ENCODE results near the gene SMKR1. TPM values are rescaled to one million over a fixed set of nuclear protein-coding genes. Genes with fewer than 3 reads are reported as not detected.
"Not testable (repeated sequence)": the region's sequence is repeated elsewhere in the genome, so short reads cannot be mapped to it uniquely, and the experiment has no call there.

Gene SMKR1
- total RNA-seq (2014; rRNA removed; shearing (Covaris generic)) = 0.25 and 1.0 TPM in 2 replicates

- DNase-seq (ENCODE audit: low spot score) = peak; percentile 58
Measured at GRCh38 chr7:129501760-129502707, at the start of gene SMKR1. TSS of gene SMKR1 (plus strand) at chr7:129502531. CDS start at chr7:129502825, 294 bp downstream.

- no peak for DNase-seq (ENCODE audit: low spot score)
Measured at GRCh38 chr7:129452589-129453231, 49.6 kb upstream of the SMKR1 start.

GRCh38 chr7:129453510-129454248, 48.7 kb upstream of the SMKR1 start:
- no peak for DNase-seq (ENCODE audit: low spot score)

- no peak for DNase-seq (ENCODE audit: low spot score)
Measured at GRCh38 chr7:129454249-129454551, 48.1 kb upstream of the SMKR1 start.

- DNase-seq (ENCODE audit: low spot score) = no peak
Measured at GRCh38 chr7:129456421-129456820, 45.9 kb upstream of the SMKR1 start.

GRCh38 chr7:129457101-129457500, 45.2 kb upstream of the SMKR1 start:
- no peak for DNase-seq (ENCODE audit: low spot score)

- DNase-seq (ENCODE audit: low spot score) = no peak
Measured at GRCh38 chr7:129458171-129458570, 44.2 kb upstream of the SMKR1 start.

- no peak for DNase-seq (ENCODE audit: low spot score)
Measured at GRCh38 chr7:129461809-129462208, 40.5 kb upstream of the SMKR1 start.

GRCh38 chr7:129462420-129462819, 39.9 kb upstream of the SMKR1 start:
- no peak for DNase-seq (ENCODE audit: low spot score)

GRCh38 chr7:129464194-129464593, 38.1 kb upstream of the SMKR1 start:
- DNase-seq (ENCODE audit: low spot score) = no peak

- no peak for DNase-seq (ENCODE audit: low spot score)
Measured at GRCh38 chr7:129465080-129465479, 37.3 kb upstream of the SMKR1 start.

- DNase-seq (ENCODE audit: low spot score) = no peak
Measured at GRCh38 chr7:129466796-129467195, 35.5 kb upstream of the SMKR1 start.

- no peak for DNase-seq (ENCODE audit: low spot score)
Measured at GRCh38 chr7:129468087-129468486, 34.2 kb upstream of the SMKR1 start.

GRCh38 chr7:129468547-129468946, 33.8 kb upstream of the SMKR1 start:
- no peak for DNase-seq (ENCODE audit: low spot score)

GRCh38 chr7:129469930-129470329, 32.4 kb upstream of the SMKR1 start:
- no peak for DNase-seq (ENCODE audit: low spot score)

GRCh38 chr7:129470411-129470810, 31.9 kb upstream of the SMKR1 start:
- DNase-seq (ENCODE audit: low spot score) = no peak

- DNase-seq (ENCODE audit: low spot score) = no peak
Measured at GRCh38 chr7:129471402-129471827, 30.9 kb upstream of the SMKR1 start.

- not testable (repeated sequence) for DNase-seq (ENCODE audit: low spot score)
Measured at GRCh38 chr7:129475931-129476330, 26.4 kb upstream of the SMKR1 start.

- not testable (repeated sequence) for DNase-seq (ENCODE audit: low spot score)
Measured at GRCh38 chr7:129476398-129476797, 25.9 kb upstream of the SMKR1 start.

GRCh38 chr7:129479831-129480230, 22.5 kb upstream of the SMKR1 start:
- no peak for DNase-seq (ENCODE audit: low spot score)

GRCh38 chr7:129480674-129481363, 21.5 kb upstream of the SMKR1 start:
- no peak for DNase-seq (ENCODE audit: low spot score)

GRCh38 chr7:129481376-129481775, 21.0 kb upstream of the SMKR1 start:
- not testable (repeated sequence) for DNase-seq (ENCODE audit: low spot score)
